K562 (cell line): ENCODE measurements around the gene TPM4. TPM values are rescaled to one million over a fixed set of nuclear protein-coding genes. Genes with fewer than 3 reads are reported as not detected.

ENCODE experiments used
- ATF7 ChIP-seq: fragments of 450-650 bp; IDR thresholded peaks from 2 replicates; pipeline ENCODE4 v1.7.1; 2014; ENCODE audit warnings: mild to moderate bottlenecking, moderate library complexity
- BMI1 ChIP-seq: fragments of 150-350 bp; IDR thresholded peaks from 2 replicates; pipeline ENCODE4 v1.6.1; 2014; ENCODE audit warnings: low read length
- CREM ChIP-seq: IDR thresholded peaks from 2 replicates; pipeline ENCODE4 v1.6.1; 2014; ENCODE audit warnings: antibody characterized with exemption, low read depth
- CXXC5 ChIP-seq: fragments of 250-450 bp; sonication (Bioruptor Pico); IDR thresholded peaks from 2 replicates; pipeline ENCODE4 v1.8.0; 2022; ENCODE audit warnings: inconsistent platforms, mild to moderate bottlenecking, moderate library complexity
- DACH1 ChIP-seq: fragments of 450-650 bp; IDR thresholded peaks from 2 replicates; pipeline ENCODE4 v1.6.1; 2018; ENCODE audit not compliant: partially characterized antibody
- DMBX1 ChIP-seq: fragments of 250-450 bp; sonication (Bioruptor Pico); IDR thresholded peaks from 2 replicates; pipeline ENCODE4 v1.8.0; 2022; ENCODE audit warnings: inconsistent platforms, mild to moderate bottlenecking, moderate library complexity, borderline replicate concordance
- ESRRB ChIP-seq: fragments of 250-450 bp; sonication (Bioruptor Pico); IDR thresholded peaks from 2 replicates; pipeline ENCODE4 v1.5.0; 2020; ENCODE audit warnings: mild to moderate bottlenecking, moderate library complexity, borderline replicate concordance
- GABPB2 ChIP-seq: fragments of 250-450 bp; sonication (Bioruptor Pico); conservative IDR thresholded peaks from 2 replicates; pipeline ENCODE4 v1.5.1; 2021; ENCODE audit warnings: mild to moderate bottlenecking
- HCFC1 ChIP-seq: IDR thresholded peaks from 2 replicates; pipeline ENCODE4 v1.6.1; 2012; ENCODE audit warnings: low read depth, low read length, improper control_type of control experiment
- KAT7 ChIP-seq: sonication (generic); formaldehyde crosslinking; IDR thresholded peaks from 2 replicates; pipeline ENCODE4 v1.8.0; 2022; ENCODE audit warnings: missing genetic modification reagents, mild to moderate bottlenecking, borderline replicate concordance
- MLX ChIP-seq, 2 experiments: fragments of 450-650 bp in 1 of 2; sonication (generic) in 1 of 2; formaldehyde crosslinking; conservative IDR thresholded peaks; 2 replicates each; pipeline versions ENCODE4 v1.4.0 to v1.8.1; 2020 to 2022; ENCODE audit warnings: mild to moderate bottlenecking in 1 of 2, missing genetic modification reagents in 1 of 2
- SIX5 ChIP-seq, 2 experiments: IDR thresholded peaks; 2 replicates each; pipeline ENCODE4 v1.6.1; 2011; ENCODE audit warnings: low read length in 2 of 2, borderline replicate concordance in 1 of 2, low read depth in 1 of 2, mild to moderate bottlenecking in 1 of 2, moderate library complexity in 1 of 2; ENCODE audit not compliant: insufficient read depth in 1 of 2
- TBL1XR1 ChIP-seq, 2 experiments: IDR thresholded peaks; 2 replicates each; pipeline ENCODE4 v1.6.1; 2012; ENCODE audit warnings: improper control_type of control experiment in 2 of 2, low read length in 2 of 2, mild to moderate bottlenecking in 1 of 2
- TGIF2 ChIP-seq: sonication (generic); formaldehyde crosslinking; IDR thresholded peaks from 2 replicates; pipeline ENCODE4 v1.8.1; 2022; ENCODE audit warnings: mild to moderate bottlenecking, missing genetic modification reagents, moderate library complexity
- ZBTB26 ChIP-seq: fragments of 450-650 bp; formaldehyde crosslinking; IDR thresholded peaks from 2 replicates; pipeline ENCODE4 v1.4.0; 2022; ENCODE audit warnings: missing genetic modification characterization
- ZNF274 ChIP-seq: IDR thresholded peaks from 2 replicates; pipeline ENCODE4 v1.6.1; 2011; ENCODE audit warnings: low read depth, mild to moderate bottlenecking, low read length, moderate library complexity, borderline replicate concordance
- ZNF318 ChIP-seq, 2 experiments: fragments of 450-650 bp; IDR thresholded peaks; 2 replicates each; pipeline ENCODE4 v1.6.1; 2016; ENCODE audit warnings: mild to moderate bottlenecking in 2 of 2, borderline replicate concordance in 1 of 2, low read depth in 1 of 2, moderate library complexity in 1 of 2
- ZNF77 ChIP-seq: fragments of 250-450 bp; sonication (Bioruptor Pico); IDR thresholded peaks from 2 replicates; pipeline ENCODE4 v1.5.0; 2020
- polyA plus RNA-seq, 8 experiments: library from polyadenylated mRNA; depleted of rRNA in 4 of 8; stranded (reverse) in 5 of 8; unstranded in 3 of 8; fragments of >200 nt; fragmentation: Nextera tagmentation in 2 of 8; fragmentation: Illumina TruSeq in 1 of 8; extraction: Ambion mirVana in 2 of 8; extraction: Trizol in 1 of 8; gene quantifications; 2 replicates each; pipeline versions ENCODE4 v1.2.1 to v1.2.3, GENCODE V29; 2011 to 2014; ENCODE audit warnings: inconsistent platforms in 1 of 8, missing spikeins in 1 of 8
- total RNA-seq, 7 experiments: library from RNA; depleted of rRNA in 6 of 7; stranded (reverse); fragments of >200 nt in 6 of 7; fragmentation: Illumina TruSeq in 2 of 7; extraction: Trizol in 2 of 7; gene quantifications; 2 replicates each; pipeline versions ENCODE4 v1.2.1 to v1.2.3, GENCODE V29; 2011 to 2021; ENCODE audit warnings: low replicate concordance in 1 of 7

The TPM4 gene
- total and polyA plus RNA-seq, 9 of the 15 experiments (the other 6 are each of a cell fraction or from before 2014, with no cell fraction given) = 28.1 to 111 (median 77.4) TPM

- TF ChIP-seq CXXC5 (CRISPR knock-in tag) = peak; percentile 78
- TF ChIP-seq DMBX1 = no peak
- TF ChIP-seq ZNF318 (IDR thresholded peaks at IDR 0.05; ENCODE audit: borderline replicate concordance in 1 of 2, low read depth in 1 of 2) = no peak
- no peak for TF ChIP-seq BMI1
- TF ChIP-seq DACH1 = peak; percentile 38
- TF ChIP-seq ZNF77 (CRISPR knock-in tag) = no peak
- 0 out of 2 replicates have a peak, but pooled peaks have one; percentile 12 for TF ChIP-seq KAT7 (CRISPR knock-in tag)
- TF ChIP-seq ZBTB26 (CRISPR knock-in tag) = no peak
- peak; percentile 95 for TF ChIP-seq CREM
- TF ChIP-seq SIX5 (IDR thresholded peaks at IDR 0.05; ENCODE audit: borderline replicate concordance in 1 of 2, insufficient read depth in 1 of 2, low read depth in 1 of 2, low read length in 2 of 2) = no peak
- TF ChIP-seq HCFC1 = no peak; the same call in 1 of the 2 replicates
- TF ChIP-seq TGIF2 (CRISPR knock-in tag) = no peak; the same call in 1 of the 2 replicates
- 0 out of 4 replicates have a peak, but pooled peaks of 1 of the 2 experiments have one; percentile 17 for TF ChIP-seq TBL1XR1 (IDR thresholded peaks at IDR 0.05; ENCODE audit: low read length in 2 of 2)
- no peak for TF ChIP-seq GABPB2
- TF ChIP-seq MLX (CRISPR knock-in tag; conservative IDR thresholded peaks at IDR 0.05) = no peak
- TF ChIP-seq ZNF274 = no peak
- peak; percentile 99 for TF ChIP-seq ATF7
- TF ChIP-seq ESRRB (CRISPR knock-in tag) = no peak
Measured at GRCh38 chr19:16076154-16076957, at the start of gene TPM4 (continued).
